Stimulated activated CD4-positive, alpha-beta T cell treated with anti-CD3 and anti-CD28 coated beads, Interleukin-2, amount 100 ng/mL, for 4 hours (primary cell): ENCODE data around the gene ALS2CL.

Experiments used
- DNase-seq: peaks from one replicate; pipeline ENCODE4 v3.0.0-alpha.2; 2020; ENCODE audit warnings: low read depth

The ALS2CL gene

DNA sequence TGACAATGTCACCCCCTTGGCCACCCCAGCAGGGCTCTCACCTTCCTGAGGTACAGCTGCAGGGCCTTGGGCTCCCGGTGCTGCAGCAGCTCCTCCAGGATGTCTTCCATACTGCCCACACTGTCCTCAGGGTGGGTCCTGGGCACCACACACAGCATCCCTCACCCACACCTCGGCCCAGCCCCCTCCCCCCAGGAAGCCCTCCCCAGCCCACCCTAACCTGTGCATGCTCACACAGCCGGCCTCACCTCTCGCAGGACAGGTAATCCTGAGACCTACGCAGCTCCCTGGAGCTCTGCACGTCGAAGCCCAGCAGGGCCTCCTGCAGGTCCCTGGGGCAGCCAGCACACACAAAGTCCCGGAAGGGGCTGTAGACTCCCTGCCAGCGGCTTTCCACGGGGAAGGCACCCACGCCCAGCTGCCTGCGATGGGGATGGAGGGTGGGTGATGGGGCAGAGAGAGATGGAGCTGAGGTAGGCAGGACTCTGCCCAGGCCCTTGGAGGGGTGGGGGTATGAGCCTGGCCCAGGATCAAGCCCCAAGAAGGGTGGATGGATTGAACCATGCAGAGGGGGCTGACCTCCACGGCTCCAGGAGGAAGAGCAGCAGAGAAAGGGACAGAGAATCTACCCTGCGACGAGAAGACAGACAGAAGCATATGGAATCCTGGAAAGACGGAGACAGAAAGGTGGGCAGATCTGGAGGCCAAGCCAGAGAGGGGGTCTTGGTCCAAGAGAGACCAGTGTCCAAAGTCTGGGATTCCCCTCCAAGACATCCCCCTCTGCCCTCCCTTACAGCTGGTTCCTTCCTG, 16.7 kb downstream of the ALS2CL start:
- DNase-seq: no peak

DNA sequence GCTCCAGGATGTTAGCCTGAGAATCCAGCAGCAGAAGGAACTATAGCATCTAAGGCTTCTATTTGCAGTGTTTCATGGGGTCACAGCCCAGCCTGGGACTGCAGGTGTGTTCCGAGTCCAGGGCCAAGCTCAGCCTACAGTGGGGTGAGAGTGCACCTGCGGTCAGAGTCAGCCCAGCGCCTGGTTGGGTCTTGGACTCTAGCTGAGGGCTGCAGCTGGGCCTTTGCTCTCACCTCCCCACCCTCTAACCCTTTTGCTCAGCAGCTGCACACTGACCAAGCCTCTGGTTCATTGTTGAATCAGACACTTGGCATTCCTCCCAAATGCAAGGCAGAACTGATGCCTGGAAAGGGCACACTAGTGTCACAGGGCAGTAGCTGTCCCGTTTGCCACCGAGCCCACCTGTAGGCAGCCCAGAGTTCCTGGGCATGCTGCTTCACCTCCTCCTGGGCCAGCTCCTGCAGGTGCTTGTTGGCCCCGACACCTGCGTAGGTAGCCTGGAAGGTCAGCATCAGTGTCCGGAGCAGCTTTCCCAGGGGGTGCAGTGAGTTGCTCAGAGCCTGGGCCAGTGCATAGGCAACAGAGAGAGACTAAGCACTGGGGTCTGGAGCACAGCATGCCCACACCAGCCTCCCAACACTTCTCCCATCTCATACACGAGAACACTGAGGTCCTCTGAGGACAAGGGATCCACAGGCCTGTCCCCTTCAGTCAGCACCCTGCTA, 17.5 kb downstream of the ALS2CL start:
- DNase-seq: no peak

DNA sequence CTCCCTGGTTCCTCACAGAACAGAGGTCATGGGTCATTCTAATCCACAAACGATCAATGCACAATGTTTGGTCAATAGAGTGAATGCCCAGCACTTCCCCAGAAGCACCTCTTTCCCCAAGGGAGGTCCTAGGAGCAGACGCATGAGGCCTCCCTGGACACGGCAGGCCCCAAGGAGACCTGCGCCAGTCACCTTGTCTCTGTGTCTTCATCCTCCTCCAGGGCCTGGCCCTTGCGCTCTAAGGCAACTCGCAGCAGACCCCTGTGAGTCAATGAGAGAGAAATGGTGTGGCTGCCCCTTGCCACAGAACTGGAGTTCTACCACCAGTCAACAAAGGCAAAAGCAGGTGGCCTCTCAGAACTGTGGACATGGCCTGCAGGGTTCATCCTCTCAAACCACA, 18.1 kb downstream of the ALS2CL start:
- no peak for DNase-seq

DNA sequence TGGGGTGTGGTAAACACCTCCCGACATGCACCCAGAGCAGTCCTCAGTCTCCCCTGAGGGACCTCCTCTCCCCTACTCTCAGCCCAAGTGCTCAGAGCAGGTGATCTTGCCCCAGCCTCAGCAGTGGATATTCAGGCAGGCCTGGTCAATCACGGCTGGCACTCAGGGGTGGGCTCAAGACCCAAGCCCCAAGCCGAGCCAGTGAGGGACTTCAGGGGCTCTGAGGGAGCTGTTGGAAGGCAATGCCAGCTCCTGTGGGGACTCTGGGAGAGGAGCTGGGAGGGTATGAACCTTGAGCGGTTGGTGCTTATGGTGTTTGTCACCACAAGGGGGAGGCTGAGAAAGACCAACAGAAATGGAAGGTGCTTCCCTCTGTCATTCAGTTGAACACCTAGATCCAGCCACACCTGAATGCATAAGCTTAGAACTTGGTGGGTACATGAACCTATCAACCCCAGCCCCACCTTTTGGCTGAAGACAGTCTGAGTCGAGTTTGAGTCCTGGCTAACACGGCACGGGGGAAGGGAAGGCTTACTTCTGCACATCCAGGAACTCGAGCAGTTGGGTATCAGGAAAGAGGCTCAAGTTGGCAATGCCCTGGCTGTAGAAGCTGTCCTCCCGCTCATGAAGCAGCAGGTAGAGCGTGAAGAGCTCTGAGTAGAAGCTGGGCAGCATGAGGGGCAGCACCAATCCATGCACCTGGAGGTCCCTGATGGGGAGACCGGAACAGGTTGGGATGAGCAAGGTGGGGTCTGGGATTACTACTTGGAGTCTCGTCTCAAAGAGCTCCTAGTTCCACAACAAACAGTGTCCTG, 19.2 kb downstream of the ALS2CL start:
- DNase-seq: no peak

DNA sequence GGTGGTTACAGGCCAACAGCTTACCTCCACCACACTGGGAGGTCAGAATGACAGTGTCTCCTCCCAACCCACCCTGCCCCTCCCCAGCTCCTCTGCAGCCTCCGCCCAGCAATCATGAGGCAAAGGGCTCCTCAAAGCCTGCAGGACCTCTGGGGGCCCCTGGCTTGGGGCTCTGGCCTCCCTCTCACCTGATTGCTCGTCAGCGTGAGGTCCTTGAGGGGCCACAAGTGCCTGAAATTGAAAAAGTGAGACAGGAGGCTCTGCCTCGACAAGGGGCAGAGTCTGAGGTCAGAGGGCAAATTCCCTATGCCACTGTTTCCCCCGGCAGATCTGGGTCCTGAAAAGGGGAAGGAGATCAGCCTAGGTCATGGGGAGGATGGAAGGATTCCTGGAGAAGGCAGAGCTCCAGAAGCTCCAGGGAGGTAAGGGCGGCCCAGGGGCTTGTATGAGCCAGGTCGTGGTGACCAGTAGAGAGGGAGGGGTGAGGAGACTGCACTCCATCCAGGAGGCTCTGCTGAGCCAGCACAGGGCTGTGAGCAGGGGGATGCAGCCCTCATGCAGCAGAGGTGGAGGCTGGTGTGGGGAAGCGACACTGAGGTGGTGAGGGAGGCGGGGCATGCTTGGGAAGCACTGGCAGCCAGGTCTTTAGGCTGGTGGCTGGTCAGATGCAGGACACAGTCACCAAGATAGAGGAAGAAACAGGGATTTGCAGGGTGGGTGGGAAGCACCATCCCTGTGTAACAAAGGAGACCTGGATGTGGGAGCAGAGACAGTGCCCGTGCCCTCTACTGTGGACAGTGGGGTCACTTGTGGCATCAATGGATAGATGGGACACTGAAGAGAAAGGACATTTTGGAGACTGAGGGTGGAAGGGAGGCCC, 20.1 kb downstream of the ALS2CL start:
- DNase-seq: no peak

DNA sequence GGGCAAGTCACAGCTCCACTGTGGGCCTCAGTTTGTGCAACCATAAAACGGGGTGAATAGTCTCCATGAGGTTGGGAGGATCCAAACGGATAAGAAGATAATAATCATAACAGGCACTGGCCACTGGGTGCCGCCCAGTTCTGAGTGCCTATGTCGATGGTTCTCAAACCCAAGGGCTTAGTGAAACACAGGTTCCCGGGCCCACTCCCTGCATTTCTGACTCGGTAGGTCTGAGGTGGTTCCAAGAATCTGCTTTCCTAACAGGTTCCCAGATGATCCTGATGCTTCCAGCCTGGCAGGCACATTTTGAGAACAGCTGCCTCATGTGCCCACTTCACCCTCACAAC, 21.2 kb downstream of the ALS2CL start:
- no peak for DNase-seq

DNA sequence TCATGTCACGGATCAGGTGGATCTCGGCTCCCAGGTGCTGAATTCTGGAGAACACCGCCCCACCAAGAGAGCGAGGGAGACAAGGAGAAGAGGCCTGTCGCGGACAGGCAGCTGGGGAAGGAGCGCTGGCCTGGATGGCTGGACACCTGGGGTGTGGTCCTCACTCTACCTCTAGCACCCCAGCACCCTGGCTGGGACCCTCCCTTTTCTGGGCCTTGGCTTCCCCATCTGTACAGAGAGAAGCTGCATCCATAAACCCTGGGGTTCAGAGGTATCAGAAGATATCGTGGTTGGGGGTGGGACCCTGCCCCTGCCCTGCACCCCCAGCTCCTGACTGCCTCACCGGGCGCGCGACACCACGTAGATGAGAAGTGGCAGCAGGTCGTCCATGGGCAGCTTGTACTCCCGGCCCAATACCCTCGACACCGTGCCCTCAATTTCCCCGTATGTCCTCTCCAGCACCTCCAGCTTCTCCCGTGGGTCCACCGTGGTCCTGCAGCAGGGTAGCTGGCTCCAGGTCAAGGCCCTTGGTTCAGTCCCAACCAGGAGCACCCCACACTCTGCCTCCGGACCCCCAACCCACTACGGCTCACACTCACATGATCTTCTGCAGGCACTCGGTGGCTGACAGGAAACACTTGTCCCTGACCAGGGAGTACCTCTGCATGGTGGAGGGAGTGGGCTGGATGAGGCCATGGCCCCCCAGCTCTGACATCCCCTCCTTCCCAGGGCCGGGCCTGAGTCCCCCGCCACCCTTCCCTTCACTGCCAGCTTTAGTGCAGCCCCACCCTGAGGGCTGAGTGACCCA, 21.7 kb downstream of the ALS2CL start:
- DNase-seq: no peak

DNA sequence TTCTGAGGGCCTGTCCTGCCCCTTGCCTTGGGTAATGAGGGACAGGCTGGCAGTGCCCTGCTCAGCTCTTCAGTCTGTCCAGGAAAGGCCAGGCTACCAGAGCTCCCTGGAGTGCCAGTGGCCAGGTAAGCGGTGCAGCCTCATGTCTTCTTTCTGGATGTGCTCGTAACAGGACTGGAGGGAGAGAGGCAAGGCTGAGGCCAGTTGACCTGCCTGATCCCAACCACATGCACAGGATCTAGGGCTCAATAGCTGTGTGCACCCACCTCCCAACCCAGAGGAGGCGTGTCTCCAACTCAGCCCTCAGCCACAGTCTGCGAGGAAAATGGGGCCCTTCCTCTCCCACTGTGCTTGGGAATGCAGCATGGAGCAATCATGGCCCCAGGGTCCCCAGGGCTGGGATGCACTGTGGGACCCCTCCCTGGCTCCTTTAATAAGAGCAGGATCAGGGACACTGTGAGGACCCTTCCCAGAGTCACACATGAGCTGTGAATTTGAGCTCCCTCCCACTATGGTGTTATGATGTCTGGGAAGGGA, 22.5 kb downstream of the ALS2CL start:
- DNase-seq: no peak

DNA sequence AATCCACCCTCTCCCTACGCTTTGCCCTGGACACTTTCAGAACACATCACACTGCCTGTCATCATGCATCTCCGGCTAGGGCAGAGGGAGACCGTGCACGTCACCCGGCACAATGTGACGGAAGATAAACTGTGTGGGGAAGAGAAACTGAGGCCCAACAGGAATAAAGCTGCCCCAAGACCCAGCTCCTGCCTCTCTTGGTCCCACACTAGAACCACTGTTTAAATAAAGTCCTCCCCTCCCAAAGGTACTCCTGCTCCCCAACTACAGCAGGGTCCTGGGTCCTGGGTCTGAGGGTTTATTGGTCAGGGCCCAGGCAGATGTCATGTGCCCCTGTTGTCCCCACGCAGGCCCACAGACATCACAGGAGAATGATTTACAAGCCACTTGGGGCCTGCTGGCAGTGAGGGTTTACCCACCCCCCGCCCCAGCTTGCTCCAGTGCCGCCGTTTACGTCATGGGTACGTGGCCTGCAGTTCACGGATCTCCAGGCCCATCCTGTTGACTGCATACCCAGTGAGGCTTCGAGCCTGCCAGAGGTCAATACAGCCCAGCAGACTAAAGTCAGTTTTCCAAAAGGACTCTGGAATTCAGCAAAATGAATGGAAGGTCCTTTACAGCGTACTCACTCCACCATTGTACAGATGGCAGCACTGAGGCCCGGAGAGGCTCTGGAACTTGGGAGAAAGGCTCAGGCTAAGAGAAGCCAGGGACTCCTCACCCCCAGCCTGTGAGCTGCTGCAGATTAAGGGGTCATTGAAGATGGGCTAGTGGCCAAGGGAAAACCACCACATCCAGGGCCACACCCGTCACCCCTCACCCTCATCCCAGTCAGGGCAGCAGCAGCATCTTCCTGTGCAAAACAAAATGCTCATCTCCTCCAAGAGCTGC, 23.2 kb downstream of the ALS2CL start:
- DNase-seq: no peak

DNA sequence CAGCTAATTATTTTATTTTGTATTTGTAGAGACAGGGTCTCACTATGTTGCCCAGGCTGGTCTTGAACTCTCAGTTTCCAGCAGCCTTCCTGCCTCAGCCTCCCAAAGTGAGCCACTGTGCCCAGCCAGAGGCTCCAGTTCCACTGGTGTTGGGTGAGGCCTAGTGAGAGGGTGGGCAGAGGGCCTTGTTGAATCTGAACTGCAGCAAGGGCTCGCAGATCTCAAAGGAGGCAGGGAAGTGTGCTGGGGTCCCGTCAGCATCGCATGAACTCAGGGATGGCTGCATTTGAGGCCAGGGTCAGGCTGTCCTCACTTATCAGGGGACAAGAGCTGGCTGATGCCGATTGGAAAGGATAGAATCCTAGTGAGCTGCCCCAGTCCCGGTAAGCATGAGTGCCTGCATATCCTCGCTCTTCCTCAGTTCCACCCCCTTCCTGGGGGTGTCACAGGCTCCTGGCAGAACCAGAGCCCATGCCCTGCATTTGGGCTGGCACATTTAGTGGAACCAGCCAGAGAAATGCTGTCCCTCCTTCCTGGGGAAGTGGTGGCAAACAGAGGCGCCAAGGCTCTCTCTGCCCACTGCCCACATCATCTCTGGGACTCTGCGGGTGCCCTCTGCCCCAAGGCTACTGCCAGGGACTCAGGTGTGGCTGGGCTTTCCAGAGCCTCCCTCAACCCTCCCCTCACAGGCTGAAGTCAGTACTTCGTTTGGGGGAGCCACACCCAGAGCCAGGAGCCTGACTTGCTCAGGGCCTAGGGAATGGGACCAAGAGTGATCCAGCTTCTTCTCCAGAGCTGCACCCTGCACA, 24.1 kb downstream of the ALS2CL start:
- DNase-seq: no peak

DNA sequence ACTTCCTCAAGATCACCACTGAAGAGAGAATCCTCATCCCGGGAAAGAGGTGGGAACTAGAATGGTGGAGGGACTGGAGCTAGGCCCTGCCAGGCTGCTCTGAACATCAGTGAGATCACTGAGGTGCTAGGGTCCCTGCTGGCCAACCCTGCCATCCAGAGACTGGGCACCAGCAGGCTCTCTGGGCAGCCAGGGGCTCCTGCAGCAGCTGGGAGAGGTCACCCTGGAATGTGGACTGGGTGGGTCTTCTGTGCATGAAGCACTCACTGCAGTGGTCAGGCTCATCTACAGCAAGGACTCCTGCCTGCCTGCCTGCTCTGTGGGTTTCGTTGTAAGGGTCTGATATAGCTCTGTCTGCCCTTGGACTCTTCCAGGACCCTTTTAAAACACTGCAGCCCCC, 24.9 kb downstream of the ALS2CL start:
- no peak for DNase-seq

DNA sequence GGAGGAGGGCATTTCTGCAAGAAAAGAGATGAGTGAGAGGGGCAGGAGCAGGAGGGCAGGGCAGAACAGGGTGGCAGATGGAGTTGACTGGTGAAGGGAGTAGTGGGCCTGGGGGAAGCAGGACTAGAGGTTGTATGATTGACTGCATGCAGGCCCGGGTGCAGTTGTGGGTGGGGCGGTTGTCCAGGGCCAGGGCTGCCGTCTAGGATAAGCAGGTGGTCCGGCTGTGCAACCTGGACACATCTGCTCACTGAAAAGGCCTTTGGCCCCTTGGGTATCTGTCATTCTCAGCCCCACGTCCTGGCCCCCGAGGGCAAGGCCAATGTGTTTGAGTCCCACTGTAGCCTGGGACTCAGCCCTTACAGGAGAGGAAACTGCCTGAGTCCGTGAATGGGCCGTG, 25.4 kb downstream of the ALS2CL start:
- DNase-seq: no peak

DNA sequence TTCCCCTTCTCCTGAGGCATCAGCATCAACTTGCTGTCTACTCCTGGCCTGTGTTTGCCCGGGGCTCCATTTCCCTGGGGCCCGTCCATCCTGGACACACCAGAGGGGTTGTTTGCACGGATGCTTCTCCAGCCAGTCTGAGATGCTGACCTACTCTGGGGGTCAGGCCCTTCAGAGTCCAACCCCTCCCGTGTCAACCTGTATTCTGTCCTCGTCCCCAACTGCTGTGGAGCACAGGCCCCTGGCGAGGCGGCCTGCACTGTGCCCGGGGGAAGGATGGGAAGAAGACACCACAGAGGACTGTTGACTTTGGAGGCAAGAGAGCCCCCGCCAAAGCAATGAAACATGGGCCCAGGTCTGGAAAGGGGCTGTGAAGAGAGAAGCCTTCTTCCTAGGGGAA, 25.8 kb downstream of the ALS2CL start:
- no peak for DNase-seq

DNA sequence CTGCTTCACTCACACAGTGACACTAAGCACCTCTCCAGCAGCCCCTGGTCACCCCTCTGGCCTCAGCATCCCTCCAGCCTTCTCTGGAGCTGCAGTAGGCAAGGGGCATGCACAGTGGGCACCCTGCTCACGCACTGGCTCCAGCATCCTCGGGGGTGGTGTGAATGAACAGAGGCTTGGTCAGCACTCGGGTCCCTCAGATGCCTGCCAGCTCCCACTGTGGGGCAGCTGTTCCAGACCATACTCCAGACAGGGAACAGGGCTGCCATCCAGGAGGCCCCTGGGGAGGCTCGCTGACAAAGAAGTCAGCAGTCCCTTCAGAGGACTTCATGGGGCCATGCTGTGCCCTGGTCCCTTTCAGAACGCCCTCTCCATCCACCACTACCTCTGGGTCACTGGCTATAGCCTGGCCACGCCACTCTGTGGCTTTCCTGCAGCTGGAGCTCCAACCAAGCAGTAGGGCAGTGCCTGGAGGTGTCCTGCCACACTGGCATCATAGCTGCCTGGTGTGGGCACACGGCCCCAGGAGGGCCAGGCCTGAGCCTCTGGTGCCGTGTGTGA, 26.3 kb downstream of the ALS2CL start:
- no peak for DNase-seq

DNA sequence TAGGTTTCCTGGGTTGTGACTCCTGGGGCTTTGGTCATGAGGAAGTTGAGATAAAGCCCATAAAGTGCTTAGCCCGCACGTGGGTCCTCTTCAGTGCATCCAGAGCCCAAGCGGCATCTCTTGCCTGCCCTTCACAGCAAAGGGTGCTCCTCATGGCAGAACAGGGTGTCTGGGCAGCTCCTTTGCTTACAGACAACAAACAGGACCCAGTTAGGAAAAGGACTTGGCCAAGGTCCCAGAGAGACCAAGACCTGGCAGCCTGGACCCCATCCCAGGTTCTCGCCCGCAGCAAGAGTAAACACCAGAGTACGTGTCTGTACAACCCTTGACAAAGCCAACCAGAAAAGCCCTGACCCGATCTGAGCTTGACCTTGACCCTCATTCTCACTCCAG, 27.0 kb downstream of the ALS2CL start:
- DNase-seq: no peak

DNA sequence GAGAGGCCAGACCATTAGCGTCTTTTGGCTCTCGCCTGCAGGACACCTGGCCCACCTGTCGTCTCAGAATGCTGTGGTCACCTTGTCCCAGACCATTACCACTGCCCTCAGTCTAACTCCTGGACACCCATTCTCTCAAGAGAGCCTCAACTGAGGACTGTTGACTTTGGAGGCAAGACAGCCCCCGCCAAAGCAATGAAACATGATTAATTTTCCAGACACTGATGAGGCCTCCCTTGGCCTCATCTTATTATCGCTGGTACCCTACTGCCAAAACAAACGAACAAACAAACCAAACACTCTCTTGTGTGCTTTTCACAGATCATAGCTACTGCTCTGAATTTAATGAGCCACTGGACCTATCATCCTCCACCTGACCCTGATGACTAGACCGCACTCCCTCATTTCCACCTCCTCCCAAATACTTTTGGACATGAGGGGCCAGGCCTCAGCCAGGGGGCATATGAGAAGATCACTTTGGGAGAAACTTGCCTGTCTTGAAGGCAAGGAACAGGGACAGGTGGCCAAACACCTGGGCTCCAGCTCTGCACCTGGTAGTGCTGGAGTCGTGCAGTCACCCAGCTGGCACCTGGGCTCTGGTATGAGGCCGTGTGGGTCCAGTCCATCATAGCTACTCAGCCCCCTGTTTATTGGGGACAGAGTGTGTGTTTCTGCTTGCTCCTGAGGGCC, 27.6 kb downstream of the ALS2CL start:
- DNase-seq: no peak

DNA sequence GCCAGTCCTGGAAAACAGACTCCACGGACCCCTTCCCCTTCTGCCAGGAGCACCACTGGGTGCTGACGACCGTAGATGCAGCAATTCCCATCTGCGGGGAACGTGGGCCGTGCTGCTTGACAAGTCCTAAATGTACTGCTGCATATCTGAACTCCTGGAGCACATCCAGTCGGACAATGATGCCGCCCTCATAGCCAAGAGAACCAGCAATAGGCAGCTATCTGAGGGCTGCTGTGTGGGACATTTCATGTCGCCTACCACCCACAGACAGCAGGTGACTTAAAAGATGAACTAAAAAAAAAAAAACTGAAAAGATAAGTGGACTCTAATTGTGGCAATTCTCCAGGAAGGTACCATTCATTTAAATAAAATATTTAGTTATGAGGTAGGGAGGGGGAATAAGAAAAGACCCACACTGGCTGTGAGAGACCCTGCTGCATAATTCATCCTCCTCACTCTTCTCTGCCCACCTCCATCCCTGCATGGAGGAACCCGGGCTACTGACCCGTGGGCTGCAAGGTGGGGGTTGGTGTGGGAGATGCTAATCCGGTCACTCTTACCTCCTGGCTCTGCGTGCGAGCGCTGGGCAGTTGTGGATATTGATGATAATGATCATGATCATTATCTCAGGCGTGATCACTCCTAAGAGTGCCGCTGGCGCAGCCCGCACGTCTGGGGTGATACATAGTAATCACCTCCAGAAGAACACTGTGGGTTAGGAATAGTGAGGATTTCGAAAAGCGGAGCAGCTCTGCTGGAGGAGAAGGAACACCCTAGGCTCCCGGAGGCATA, 28.3 kb downstream of the ALS2CL start:
- no peak for DNase-seq
